ENCODE data around the gene OR10A6.

The OR10A6 gene, protein sequence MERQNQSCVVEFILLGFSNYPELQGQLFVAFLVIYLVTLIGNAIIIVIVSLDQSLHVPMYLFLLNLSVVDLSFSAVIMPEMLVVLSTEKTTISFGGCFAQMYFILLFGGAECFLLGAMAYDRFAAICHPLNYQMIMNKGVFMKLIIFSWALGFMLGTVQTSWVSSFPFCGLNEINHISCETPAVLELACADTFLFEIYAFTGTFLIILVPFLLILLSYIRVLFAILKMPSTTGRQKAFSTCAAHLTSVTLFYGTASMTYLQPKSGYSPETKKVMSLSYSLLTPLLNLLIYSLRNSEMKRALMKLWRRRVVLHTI

DNA sequence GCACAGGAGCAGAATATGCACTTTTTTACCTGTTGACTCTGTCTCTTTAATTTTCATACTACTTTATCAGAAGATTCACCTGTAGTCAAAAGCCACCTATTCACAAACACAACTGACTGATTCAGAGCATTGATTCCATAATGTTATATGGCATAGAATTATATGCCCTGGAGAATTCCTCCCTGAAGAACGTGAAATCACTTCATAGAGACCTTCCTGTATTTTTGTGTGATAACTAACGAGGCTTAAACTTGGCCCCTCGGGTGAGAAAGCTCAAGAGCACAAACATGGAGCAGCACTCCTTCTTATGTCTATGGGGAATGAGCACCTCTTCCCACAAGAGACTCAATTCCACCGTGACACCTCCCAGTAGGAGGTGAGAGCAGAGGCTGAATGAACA is at the start of gene OR10A6:
Gene OR10A6, minus strand, starts transcription at position 101 of the 400 bp plus-strand sequence. CDS start 2,606 bp downstream, outside the sequence.
- DNase-seq: no peak

DNA sequence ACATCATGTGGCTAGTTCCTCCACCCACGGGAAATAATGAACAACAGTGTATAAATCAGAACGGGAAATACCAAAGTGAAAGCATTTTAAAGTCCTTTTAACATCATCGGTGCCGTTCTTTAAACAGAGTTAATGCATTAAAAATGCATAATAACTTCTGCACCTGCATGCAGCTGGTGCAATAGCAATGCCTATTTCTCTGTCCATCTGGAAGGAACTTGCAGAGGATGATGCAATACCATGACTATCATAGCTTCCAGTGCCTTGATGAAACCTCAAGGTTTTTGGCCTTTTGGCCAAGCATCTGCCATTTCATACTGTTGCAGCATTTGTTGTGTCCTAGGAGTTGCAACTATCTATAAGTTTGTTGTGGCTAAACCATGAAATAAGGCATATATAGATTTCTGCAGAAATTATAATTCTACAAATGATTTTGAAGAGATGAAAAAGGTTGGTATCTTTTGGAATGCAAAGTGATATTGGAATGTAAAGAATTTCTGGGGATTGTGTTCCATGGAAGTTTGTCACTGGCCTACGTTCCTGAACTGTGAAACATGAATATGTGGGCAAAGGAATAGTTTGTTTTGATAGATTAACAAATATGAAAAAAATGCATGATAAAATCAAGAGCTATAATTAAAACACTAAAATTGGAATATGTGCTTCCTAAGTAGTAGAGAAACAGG is 46.3 kb upstream of the OR10A6 start:
- peak; percentile 78 for DNase-seq

DNA sequence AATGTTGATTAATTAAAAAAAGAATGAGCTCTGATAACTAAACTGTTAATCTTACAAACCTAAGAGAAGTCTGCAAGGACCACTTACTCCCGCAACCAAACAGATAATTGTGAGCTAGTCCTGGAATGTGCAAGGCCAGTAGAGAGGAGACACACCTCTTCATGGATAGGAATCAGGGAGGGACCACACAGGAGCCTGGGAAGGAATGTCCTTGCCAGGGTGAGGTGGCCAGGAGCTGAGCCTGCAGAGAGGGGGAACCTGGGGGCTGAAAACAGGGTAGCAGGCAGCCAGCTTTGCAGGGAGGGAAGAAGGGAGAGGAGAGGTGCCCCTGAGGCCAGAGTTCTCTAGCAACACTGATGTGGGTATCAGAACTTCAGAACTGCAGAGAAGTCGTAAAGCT is 43.6 kb upstream of the OR10A6 start:
- no peak for DNase-seq

DNA sequence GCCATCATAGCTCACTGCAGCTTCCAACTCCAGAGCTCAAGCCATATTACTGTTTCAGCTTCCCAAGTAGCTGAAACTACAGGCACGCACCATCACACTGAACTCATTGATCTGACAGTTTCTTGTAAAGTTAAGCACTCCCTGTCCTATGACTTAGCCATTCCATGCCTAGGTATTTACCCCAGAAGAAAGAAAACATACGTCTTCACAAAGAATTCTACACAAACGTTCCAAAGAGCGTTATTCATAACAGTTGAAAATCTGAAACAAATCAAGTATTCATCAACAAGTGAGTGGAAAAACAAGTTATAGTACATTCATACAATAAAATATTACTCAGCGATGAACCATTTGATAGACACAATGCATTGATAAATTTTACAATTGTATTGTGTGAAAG is 41.9 kb upstream of the OR10A6 start:
- no peak for DNase-seq

DNA sequence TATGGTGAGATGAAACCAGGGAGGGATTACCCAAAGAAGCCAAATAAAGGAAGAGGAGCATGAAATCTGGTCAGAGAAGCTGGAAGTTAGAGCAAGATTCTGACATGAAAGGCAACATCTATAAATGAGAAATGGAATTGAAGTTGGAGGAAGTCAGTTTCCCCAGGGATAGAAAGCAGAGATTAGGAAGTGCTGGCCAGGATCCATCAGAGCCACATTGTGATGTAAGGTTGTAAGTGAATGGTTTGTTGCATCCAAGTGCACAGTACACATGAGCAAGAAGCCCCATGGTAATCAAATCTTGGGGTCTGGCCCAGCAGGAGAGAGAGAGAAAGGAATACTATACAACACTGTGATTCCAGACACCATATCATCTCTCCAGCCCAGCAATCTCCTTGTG is 40.8 kb upstream of the OR10A6 start:
- DNase-seq: no peak

DNA sequence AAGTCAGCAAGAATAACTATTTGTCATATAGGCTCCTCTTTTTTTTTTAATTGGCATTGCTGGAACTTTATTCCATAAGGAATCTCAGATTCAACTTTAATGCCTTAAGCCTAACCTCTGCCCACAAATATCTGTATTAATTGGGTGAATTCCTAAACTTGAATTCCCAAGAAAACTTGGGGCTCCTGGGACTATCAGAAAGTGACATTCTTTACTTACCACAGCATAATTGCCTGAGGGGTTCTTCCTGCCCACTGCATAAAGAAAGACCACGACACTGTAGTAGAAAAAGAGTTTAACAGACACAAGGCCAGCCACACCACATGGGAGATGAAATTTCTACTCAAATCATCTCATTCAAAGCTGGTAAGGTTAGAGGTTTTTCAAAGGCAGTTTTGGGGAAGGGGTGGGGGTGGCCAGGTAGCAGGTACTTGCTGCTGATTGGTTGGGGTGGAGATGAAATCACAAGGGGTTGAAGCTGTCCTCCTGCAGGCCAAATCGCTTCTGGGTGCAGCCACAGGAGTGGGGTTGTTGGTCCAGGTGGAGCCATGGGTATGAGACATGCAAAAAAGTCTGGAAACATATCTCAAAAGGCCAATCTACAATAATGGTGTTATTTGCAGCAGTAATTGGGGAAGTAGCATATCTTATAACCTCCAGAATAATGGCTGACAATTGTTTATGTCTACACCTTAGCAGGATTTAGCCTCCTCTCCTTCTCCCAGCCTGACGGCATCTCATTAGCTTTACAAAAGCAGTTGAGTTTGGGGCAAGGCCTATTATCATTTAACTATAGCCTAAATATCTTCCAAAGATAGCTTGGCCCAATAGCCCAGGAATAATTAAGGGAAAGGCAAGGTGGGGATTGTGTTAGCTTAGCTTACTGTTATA is 38.9 kb upstream of the OR10A6 start:
- DNase-seq: no peak

DNA sequence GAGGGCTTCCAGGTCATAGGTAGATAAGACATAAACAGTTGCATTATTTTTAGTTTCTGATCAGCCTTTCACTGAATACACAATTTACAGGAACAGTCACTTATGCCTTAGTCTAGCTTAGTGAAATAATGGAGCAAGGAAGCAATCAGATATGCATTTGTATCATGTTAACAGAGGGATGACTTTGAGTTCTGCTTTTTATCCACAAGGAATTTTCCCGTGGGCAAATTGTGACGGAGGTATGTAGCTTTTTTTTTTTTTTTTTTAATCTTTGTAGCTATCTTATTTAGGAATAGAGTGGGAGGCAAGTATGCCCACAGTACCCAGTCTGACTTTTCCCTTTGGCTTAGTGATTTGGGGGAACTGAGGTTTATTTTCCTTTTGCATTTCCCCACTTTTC is 37.6 kb upstream of the OR10A6 start:
- DNase-seq: no peak

DNA sequence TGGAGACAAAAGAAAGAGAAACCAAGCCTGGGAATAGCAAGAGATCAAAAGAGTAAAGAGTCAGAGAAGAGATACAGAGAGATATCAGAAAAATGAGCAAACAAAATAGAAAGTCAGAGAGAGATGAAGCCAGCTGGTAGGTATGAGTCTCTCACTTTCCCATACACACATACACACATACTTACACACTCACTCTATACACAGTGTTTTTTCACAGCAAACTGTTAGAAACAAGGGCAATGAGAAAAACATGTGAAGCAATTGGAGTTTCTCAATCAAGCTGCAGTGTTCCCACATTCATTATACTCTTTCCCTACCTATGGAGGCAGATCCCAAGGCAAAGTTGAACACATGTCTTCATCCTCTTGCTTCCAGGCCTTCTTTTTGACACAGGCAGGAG is 36.8 kb upstream of the OR10A6 start:
- no peak for DNase-seq

DNA sequence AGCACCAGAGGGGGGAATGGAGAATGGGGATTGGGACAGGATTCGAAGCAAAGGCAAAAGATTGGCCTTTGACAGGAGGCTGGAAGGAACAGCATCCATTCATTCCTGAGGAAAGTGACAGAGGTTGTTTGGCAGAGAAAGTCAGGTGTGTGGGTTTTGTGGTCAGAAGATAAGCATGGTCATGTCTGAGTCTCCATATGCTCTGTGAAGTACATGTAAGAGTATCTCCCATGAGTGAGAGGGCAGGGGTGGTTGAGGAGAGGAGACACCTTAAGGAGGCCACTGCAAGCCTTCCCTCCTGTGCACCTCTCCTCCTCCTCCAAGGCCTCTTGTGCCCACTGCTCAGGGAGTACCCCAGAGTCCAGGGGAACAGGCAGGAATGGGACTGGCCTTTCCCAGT is 36.0 kb upstream of the OR10A6 start:
- DNase-seq: no peak

DNA sequence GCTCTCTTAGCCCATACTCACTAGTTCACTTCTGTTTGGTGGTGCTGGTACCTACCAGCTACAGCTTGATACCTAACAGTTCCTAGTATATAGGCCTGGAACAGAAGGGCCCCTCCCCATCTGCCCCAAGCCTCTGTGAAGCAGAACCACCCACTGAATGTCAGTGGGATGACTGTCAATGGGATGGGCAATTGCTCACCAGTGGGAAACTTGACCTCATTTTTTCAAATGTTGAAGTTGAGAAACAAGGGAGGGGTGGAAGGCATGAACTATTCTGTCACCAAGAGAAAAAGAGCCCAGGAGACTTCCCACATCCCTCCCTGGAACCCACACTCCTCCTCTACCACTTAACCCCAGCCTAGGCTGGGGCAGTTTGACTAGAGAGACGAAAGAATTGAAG is 34.3 kb upstream of the OR10A6 start, which contains the start of gene NLRP10:
Gene NLRP10, minus strand, starts transcription at position 62 of the 400 bp plus-strand sequence. CDS start 1,952 bp downstream, outside the sequence.
- DNase-seq: peak; percentile 2

DNA sequence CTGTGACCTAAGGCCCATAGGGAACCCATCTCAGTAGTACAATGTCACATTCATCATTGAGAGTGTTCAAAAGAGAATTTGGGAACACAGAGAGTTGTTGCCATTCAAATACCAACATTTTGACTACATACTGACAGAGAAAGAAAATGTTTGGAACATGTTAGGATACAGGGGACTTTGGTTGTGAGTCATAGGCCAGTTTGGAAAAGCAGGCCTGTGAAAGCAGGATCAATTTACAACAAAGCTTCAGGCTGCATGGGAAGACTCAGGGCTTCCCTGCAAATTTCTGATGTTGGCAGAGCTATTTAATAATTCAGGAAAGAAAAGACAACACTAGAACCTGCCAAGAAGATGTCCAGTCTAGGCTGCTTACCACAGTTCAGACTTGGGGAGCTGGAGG is 33.8 kb upstream of the OR10A6 start:
- DNase-seq: no peak

DNA sequence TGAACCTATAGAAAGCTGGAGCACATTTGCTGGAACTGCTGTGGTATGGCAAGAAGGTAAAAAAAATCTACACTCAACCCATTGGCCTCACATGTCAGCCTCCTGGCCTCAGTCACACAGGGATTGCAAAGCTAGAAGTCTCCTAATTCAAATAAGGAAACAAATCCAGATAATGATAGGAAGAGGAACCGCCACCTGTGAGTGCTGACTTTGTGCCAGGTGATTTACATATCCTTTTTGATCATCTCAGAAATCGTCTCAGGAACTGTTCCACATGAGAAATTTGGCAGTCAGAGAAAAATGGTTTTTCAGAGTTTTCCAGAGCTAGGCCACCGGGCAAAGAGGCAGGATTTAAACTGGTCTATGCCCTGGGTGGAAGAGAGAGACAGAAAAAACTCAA is 33.2 kb upstream of the OR10A6 start:
- no peak for DNase-seq

DNA sequence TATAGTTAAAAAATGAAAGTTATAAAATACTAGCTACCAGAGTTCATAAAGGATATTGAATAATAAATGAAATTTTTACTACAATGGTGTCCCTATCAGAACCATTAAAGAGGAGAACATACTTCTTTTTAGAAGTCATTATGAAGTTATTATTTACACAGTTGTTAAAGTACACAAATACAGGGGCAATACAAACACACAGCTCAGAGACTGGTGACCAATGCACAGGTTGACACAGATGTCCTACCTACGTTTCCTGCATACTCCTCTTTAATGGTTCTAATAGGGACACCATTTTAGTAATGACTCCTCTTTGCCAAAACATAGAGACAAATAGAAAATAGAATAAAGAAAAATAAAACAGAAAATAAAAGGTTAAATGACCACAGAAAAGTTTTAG is 24.1 kb upstream of the OR10A6 start:
- DNase-seq: no peak

DNA sequence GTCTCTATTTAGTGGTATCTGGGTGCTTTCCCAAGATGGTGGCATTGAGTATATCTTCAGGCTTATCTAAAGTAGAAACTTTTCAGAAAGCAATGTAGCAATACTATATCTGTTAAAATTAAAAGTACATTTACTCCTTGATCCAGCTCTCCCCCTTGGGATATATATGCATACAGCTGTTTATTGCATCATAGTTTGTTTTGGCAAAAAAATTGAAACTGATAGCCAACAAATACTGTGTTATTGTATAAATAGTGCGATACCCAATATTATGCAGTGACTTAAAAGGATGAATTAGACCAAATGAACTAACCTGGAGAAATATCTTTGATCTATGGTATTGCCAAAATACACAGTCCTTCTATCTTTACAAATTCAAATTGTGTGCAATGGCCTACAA is 18.9 kb upstream of the OR10A6 start:
- no peak for DNase-seq

DNA sequence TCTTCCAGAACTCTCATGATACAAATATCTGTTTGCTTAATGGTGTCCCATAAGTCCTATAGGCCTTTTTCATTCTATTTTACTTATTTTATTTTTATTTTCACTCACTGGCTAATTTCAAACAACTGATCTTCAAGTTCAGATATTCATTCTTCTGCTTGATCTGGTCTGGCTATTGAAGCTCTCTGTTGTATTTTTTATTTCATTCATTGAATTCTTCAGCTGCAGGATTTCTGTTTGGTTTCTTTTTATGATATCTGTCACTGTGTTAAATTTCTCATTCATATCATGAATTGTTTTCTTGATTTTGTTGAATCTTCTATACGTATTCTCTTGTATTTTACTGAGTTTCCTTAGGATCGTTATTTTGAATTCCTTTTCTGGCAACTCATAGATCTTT is 13.1 kb upstream of the OR10A6 start:
- no peak for DNase-seq

DNA sequence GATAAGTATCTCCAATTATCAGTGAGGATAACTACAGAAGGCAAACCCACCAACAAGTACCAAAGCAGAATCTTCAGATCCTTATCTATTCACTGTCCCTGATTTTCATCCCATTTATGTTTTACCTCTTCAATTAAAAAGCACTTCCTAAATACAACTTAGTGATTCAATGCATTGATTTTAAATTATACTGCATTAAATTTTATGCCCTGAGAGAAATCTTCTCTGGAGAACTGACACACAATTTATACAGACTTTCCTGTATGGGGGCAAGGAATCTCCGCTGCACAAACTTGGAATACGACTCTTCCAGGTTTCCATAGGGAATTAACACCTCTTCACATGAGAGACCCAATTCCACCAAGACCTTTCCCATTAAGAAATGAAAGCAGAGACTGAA is 10.5 kb upstream of the OR10A6 start, which contains the start of gene OR10A3:
Gene OR10A3, minus strand, starts transcription at position 101 of the 400 bp plus-strand sequence. CDS start 2,188 bp downstream, outside the sequence.
- no peak for DNase-seq

DNA sequence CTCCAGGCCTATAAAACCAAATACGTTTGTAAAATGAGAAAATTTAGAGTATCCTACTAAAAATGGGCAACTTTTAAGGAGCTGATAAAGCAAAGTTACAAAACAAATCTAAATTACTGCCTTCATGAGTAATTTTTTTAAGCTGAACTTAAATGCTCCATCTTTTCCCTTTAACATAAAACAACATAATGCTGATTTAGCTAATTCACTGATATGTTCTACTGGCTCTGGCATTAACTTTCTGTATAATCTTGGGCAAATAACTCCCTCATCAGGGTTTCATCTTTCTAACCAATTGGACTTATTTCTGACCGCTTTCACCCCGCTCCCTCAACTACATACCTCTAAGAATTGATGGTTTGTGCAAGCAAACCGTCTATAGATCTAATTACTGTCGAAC is 10.1 kb upstream of the OR10A6 start:
- no peak for DNase-seq

DNA sequence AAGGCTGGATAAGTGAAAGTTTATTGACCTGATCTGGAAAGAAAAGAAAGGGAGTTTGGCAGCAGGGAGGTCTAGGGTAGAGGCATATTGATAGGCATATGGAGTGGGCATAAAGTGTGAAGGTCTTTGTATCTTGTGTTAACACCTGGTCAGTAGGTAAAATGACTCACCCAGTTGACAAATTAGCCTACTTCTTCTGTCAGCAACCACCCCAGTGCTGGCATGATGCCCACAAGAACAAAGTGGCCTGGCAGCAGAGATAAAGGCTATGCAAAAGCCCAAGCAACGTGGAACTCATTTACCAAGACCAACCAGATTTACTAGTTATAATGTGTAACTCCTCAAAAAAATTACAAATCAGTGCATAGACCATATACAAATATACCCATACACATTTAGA is 5.5 kb upstream of the OR10A6 start:
- DNase-seq: no peak

DNA sequence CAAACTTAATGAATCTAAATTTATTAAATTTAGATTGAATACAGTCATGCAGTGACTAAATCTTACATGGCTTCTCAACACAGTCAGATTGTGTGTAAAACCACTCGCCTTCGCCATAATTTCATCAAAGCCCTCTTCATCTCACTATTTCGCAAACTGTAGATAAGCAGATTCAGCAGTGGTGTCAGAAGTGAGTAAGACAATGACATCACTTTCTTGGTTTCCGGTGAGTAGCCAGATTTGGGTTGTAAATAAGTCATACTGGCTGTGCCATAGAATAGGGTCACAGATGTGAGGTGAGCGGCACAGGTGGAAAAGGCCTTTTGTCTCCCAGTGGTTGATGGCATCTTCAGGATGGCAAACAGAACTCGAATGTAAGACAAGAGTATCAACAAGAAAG is 3.4 kb downstream of the OR10A6 start:
- DNase-seq: no peak

DNA sequence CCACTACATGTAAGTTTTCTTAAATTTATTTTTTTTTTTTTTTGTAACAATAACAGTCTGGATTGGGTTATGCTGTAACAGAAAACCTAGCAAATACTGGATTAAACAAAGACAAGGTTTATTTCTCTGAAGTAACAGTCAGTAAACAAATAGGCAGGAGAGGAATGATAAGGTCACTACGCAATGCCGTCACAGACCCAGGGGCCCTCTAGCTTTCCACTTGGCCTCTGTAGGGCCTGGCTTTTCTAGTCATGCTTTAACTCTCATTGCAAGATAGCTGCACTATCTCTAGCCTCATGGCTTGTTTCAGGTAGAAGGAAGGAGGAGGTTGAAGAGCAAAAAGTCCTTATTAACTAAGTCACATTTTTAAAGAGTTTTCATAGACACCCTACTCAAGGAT is 6.5 kb downstream of the OR10A6 start:
- no peak for DNase-seq

DNA sequence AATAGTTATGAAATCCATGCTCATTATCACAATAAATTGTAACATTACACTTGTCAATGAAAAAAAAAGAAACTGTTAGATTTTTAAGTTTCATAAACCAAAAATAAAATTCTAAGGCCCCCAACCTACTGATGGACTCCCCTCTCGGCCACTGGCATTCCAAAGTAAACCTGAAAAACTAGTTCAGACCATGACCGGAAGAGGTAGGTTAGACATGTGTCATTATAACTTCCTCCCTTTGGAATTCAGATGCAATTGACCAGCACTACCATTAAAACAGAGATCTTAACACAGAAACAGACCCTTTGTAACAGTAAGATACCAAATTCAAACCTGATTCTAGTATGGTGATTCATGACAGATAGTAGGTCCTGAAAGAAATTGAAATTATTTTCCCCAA is 12.9 kb downstream of the OR10A6 start:
- DNase-seq: no peak

DNA sequence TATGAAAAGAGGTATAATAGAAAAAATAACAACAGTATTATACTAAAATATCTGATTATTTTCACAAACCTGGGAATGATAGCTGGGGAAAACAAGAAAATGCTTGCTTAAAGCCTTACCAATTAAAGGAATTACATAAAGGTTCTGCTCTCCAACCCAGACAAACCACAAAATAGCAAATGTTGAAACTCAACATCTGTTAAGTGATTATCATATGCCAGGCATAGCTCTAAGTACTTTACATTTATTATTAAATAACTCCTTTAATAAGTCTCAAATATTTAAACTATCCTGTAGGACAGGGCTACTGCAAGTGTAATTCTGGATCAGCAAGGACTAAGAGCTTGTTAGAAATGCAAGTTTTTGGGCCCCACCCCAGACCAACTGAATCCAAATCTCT is 20.1 kb downstream of the OR10A6 start:
- DNase-seq: no peak

DNA sequence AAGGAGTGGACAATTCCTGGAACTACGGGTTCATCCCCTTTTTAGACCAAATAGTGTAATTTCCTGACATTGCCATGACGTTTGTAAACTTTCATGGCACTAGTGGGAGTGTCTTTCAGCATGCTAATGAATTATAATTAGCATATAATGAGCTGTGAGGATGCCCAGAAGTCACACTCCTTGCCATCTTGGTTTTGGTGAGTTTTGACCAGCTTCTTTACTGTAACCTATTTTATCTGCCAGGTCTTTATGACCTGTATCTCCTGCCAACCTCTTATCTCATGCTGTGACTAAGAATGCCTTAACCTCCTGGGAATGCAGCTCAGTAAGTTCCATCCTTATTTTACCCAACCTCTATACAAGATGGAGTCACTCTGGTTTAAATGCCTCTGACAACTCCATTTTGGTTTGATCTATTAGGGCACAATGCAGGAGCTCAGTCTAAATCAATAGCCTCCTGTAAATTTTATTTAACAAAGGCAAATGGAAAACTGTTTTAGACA is 20.7 kb downstream of the OR10A6 start:
- DNase-seq: peak; percentile 33

Data from NCI-H226 (cell line).